Glomerular endothelial cell (primary cell): ENCODE data around the gene AHCYL1. TPM values are rescaled to one million over a fixed set of nuclear protein-coding genes. Genes with fewer than 3 reads are reported as not detected.
"Not testable (repeated sequence)": the region's sequence is repeated elsewhere in the genome, so short reads cannot be mapped to it uniquely, and the experiment has no call there.

Experiments used
- DNase-seq: peaks from one replicate; pipeline ENCODE4 v3.0.0-alpha.2; 2011; ENCODE audit warnings: low read depth, low spot score; ENCODE audit errors: extremely low read depth
- total RNA-seq: library from RNA; depleted of rRNA; stranded (reverse); fragments of >200 nt; gene quantifications from 2 replicates; pipeline ENCODE4 v1.2.3, GENCODE V29; 2015

AHCYL1 gene
- total RNA-seq: 35.0 and 51.6 TPM in 2 replicates

GRCh38 chr1:109984456-109985246 is at the start of gene AHCYL1:
Gene AHCYL1 (plus strand): TSS chr1:109984765. CDS start chr1:109985053, 288 bp downstream.
- peak; percentile 85 for DNase-seq

GRCh38 chr1:109935451-109935900 is 49.1 kb upstream of the AHCYL1 start:
- no peak for DNase-seq

- DNase-seq: no peak
Observed at GRCh38 chr1:109937738-109938137, 46.8 kb upstream of the AHCYL1 start.

GRCh38 chr1:109938556-109938955 is 46.0 kb upstream of the AHCYL1 start:
- no peak for DNase-seq

GRCh38 chr1:109942434-109942833 is 42.1 kb upstream of the AHCYL1 start:
- no peak for DNase-seq

- no peak for DNase-seq
Observed at GRCh38 chr1:109944541-109944940, 40.0 kb upstream of the AHCYL1 start.

GRCh38 chr1:109946511-109946910 is 38.1 kb upstream of the AHCYL1 start:
- no peak for DNase-seq

- DNase-seq: no peak
Observed at GRCh38 chr1:109947582-109948284, 36.8 kb upstream of the AHCYL1 start.

GRCh38 chr1:109948285-109948630 is 36.3 kb upstream of the AHCYL1 start:
- no peak for DNase-seq

- DNase-seq: no peak
Observed at GRCh38 chr1:109950038-109950437, 34.5 kb upstream of the AHCYL1 start.

- DNase-seq: no peak
Observed at GRCh38 chr1:109950509-109950908, 34.1 kb upstream of the AHCYL1 start.

GRCh38 chr1:109951501-109951900 is 33.1 kb upstream of the AHCYL1 start:
- DNase-seq: not testable (repeated sequence)

GRCh38 chr1:109954041-109954512 is 30.5 kb upstream of the AHCYL1 start:
- no peak for DNase-seq

- no peak for DNase-seq
Observed at GRCh38 chr1:109959632-109959973, 25.0 kb upstream of the AHCYL1 start.

GRCh38 chr1:109959974-109960744 is 24.4 kb upstream of the AHCYL1 start:
- DNase-seq: no peak

- DNase-seq: no peak
Observed at GRCh38 chr1:109960745-109961094, 23.8 kb upstream of the AHCYL1 start.

GRCh38 chr1:109963864-109964263 is 20.7 kb upstream of the AHCYL1 start:
- DNase-seq: no peak

- no peak for DNase-seq
Observed at GRCh38 chr1:109969146-109969829, 15.3 kb upstream of the AHCYL1 start.

- DNase-seq: no peak
Observed at GRCh38 chr1:109969907-109970306, 14.7 kb upstream of the AHCYL1 start.

- no peak for DNase-seq
Observed at GRCh38 chr1:109971559-109971958, 13.0 kb upstream of the AHCYL1 start.

GRCh38 chr1:109974191-109974590 is 10.4 kb upstream of the AHCYL1 start:
- no peak for DNase-seq
